HG02981 (cell line): ENCODE results near the gene XRCC3.

Experiments used
- ATAC-seq: cut with Tn5 transposase; IDR thresholded peaks from one replicate; pipeline ENCODE4 v1.9.1; 2021; ENCODE audit warnings: mild to moderate bottlenecking, moderate library complexity; ENCODE audit not compliant: unreplicated experiment

Gene XRCC3

DNA sequence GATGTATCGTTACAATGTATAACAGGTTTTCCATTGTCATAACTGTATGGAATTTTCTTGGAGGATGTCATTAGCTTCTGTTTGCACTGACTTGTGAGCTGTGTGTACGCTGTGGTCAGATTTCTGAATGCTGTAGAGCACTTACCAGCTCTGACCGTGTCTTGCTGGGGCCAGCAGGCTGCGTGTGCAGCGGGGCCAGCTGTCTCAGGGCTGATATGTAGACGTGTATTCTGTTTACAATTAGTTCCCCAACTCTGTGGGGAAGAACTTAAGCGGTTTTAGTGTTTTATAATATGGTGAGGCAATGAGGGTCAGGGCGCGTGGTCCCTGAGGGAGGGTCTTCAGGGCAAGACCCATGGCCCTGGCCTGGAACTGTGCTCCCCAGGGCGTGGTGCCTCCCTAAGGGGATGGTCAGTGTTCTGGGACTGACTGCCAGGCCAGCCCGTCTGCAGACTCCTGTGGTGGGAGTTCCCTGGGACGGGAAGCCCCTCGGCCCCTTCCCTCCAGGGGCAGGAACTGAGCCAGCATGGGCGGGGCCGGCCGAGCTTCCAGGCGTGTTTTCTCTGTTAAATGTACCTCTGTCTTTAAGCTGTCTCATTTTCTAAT, 18.7 kb downstream of the XRCC3 start:
- no peak for ATAC-seq

- ATAC-seq = no peak
Measured at GRCh38 chr14:103696070-103696402, 19.2 kb downstream of the XRCC3 start.

GRCh38 chr14:103695296-103696069, 19.8 kb downstream of the XRCC3 start:
- no peak for ATAC-seq

DNA sequence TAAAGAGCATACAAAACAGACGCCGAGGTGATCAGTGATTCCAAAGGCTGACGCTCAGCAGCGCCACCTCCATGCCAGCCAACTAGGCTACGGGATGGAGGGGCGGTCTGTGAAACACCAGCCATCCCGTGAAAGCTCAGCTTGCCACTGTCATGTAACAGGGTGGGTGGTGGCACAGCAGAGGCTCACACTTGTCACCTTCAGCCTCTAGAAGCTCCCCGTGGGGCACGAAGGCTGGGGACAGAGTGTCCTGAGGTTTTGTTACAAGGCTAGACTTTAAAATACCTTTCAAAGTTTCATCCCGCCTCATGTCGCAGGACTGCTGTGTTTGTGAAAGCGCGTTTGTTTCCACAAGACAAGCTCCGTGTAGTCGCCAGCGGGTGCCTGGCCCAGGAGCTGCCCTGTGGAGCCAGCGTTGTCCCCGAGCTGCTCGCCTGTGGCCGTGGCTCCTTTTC, 20.7 kb downstream of the XRCC3 start:
- no peak for ATAC-seq

DNA sequence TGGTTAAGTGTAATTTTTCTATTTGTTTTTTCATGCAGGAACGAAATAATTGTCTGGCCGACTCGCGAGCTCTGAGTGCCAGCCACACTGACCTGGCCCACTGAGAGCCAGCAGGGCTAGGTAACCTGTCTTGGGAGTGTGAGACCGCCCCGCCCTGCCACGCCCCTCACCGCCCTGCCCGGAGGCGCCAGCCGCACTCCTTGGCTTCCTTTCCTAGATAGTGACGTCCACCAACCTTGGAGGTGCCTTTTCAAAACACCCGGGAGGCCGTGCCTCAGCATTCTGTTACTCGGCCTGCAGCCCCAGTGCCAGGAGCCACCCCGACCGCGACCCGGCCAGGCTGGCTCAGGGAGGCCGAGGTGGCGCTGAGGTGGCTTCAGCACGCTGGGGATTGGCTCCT, 21.7 kb downstream of the XRCC3 start:
- ATAC-seq = no peak

GRCh38 chr14:103692871-103693270, 22.4 kb downstream of the XRCC3 start:
- ATAC-seq = no peak

- peak; percentile 9 for ATAC-seq
Measured at GRCh38 chr14:103692159-103692558, 23.1 kb downstream of the XRCC3 start.

- peak; percentile 60 for ATAC-seq
Measured at GRCh38 chr14:103691655-103692054, 23.6 kb downstream of the XRCC3 start.

GRCh38 chr14:103690332-103690731, 24.9 kb downstream of the XRCC3 start:
- ATAC-seq = no peak

GRCh38 chr14:103688906-103689902, 26.0 kb downstream of the XRCC3 start:
- no peak for ATAC-seq

- ATAC-seq = no peak
Measured at GRCh38 chr14:103688441-103688840, 26.8 kb downstream of the XRCC3 start.

- no peak for ATAC-seq
Measured at GRCh38 chr14:103687712-103688111, 27.5 kb downstream of the XRCC3 start.

- ATAC-seq = no peak
Measured at GRCh38 chr14:103686831-103687485, 28.3 kb downstream of the XRCC3 start.

GRCh38 chr14:103685276-103686211, 29.7 kb downstream of the XRCC3 start:
- ATAC-seq = no peak

- no peak for ATAC-seq
Measured at GRCh38 chr14:103684871-103685270, 30.4 kb downstream of the XRCC3 start.

- no peak for ATAC-seq
Measured at GRCh38 chr14:103684471-103684870, 30.8 kb downstream of the XRCC3 start.

GRCh38 chr14:103683139-103683538, 32.1 kb downstream of the XRCC3 start:
- ATAC-seq = no peak

DNA sequence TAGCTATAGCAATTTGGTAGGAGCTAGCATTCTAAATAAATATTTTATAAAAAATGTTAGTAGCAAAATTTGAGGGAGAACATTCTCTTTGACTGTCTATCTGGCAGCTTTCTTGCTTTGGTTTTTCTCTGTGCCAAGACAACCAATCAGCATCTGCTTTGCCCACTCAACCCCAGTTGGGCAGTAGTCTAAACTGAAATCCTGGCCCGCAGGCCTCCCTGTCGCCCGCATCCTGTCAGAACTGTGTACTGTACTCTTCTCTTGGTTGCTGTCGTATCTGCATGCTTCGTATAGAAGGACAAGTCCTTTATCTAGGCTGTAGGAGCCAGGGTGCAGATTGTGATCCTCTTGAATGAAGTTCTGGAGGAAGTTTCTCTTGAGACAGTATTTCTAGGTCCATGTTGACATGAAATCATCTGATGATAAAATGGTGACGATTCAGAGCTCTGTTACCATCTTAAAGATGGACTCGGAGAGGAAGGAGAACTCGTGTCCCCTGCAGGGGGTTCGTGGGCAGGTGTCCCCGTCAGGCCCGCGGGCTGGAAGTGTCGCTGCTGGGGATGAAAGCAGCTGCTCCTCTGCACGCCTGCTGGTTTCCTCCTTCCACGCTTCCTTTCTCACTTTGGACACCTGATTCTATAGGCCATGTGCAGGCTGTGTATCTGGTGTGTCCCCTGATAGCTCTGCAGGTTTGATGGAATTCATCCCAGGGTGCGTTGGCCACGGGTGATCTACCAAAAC, 34.6 kb downstream of the XRCC3 start:
- ATAC-seq = no peak

- peak; percentile 74 for ATAC-seq
Measured at GRCh38 chr14:103679351-103679750, 35.9 kb downstream of the XRCC3 start.
